ENCODE results near the gene WDR64.
A peak's percentile ranks its signal among the peaks of the same experiment; 100 is the strongest.
"Not testable (repeated sequence)": the region's sequence is repeated elsewhere in the genome, so short reads cannot be mapped to it uniquely, and the experiment has no call there.

The WDR64 gene

GRCh38 chr1:241703739-241704138 lies 51.7 kb downstream of the WDR64 start:
- not testable (repeated sequence) for DNase-seq

- DNase-seq = no peak
Measured at GRCh38 chr1:241706257-241706656, 54.2 kb downstream of the WDR64 start.

GRCh38 chr1:241706967-241707366 lies 54.9 kb downstream of the WDR64 start:
- DNase-seq = peak; percentile 44

DNA sequence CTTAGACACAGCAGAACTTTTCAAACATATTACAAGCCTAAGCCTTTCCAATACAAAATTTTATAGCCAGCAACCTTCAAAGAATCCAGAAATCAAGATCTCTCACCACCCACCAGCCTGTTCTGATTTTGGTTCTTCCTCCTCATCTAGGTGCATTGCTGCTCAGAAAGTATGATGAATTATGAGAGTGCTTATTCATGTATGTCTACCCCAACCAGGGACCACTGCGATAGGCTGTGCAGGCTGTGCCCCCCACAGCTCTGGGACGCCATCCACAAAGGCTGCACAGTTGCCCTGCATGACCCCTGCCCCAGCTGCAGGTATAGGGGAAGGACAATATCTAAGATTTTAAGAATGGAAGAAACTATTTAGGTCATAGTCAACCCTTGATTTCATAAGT lies 55.4 kb downstream of the WDR64 start:
- no peak for DNase-seq

DNA sequence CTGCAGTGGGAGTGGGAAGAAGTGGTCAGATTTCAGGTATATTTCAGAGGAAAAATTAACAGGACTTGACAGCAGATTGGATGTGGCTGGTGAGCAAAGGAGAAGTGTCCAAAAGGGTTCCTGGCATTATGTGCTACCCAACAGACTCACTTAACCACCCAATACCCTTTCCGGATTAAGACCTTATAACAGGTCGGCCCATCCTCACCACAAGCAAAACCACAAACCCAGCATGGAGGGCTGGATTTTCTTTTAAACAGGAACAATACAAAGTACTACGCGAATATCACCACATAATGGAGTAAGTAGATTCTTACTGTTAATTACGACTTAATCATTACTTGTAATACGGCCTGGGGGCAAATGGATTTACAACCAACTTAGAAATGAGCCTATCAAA lies 59.2 kb downstream of the WDR64 start:
- DNase-seq = no peak

- no peak for DNase-seq
Measured at GRCh38 chr1:241713316-241713715, 61.2 kb downstream of the WDR64 start.

- DNase-seq = no peak
Measured at GRCh38 chr1:241714321-241715218, 62.5 kb downstream of the WDR64 start.

GRCh38 chr1:241715435-241715834 lies 63.4 kb downstream of the WDR64 start:
- no peak for DNase-seq

DNA sequence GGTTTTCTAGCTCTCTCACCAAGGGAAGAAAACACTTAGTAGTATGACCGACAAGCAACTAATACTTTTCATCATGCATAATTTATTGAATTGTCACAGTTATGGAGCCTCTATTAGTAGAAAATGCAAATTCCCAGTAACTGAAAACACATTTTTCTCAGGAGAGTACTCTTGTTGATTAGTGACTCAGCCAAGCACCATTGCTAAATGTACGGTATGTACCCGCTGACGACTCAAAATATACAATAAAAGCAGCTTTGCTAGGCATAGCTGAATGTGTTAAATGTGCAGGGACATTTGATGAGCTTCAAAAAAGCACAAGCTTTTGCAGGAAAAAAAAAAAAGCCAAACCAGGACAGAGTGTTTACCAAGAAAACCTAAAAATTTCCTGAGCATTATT lies 63.9 kb downstream of the WDR64 start:
- no peak for DNase-seq

GRCh38 chr1:241716915-241717656 lies 65.0 kb downstream of the WDR64 start:
- no peak for DNase-seq

- no peak for DNase-seq
Measured at GRCh38 chr1:241717975-241718374, 65.9 kb downstream of the WDR64 start.

DNA sequence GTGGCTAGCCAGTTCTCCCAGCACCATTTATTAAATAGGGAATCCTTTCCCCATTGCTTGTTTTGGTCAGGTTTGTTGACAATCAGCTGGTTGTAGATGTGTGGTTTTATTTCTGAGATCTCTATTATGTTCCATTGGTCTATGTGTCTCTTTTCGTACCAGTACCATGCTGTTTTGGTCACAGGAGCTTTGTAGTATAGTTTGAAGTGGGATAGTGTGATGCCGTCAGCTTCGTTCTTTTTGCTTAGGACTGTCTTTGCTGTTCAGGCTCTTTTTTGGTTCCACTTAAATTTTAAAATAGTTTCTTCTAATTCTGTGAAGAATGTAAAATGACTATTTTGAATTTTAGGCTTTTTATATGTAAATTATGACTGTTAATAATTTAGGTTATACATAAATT lies 68.9 kb downstream of the WDR64 start:
- DNase-seq = no peak

DNA sequence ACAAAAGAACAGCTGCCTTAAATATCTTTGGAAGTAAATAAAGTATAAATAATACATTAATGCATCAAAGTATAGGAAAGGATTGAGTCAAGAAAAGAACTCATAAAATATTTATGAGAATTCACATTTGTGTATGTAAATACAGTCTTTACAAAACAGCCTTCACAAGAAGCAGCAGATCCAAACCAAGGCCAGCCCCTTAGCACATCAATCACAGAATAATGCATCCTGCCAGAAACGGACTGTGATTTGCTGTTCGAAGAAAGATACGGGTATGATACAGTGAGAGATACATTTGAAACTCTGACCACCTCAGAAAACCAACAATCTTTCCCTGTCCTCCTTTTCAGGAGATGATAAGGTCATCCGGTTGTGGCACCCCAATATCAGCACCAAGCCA lies 70.9 kb downstream of the WDR64 start:
- no peak for DNase-seq

DNA sequence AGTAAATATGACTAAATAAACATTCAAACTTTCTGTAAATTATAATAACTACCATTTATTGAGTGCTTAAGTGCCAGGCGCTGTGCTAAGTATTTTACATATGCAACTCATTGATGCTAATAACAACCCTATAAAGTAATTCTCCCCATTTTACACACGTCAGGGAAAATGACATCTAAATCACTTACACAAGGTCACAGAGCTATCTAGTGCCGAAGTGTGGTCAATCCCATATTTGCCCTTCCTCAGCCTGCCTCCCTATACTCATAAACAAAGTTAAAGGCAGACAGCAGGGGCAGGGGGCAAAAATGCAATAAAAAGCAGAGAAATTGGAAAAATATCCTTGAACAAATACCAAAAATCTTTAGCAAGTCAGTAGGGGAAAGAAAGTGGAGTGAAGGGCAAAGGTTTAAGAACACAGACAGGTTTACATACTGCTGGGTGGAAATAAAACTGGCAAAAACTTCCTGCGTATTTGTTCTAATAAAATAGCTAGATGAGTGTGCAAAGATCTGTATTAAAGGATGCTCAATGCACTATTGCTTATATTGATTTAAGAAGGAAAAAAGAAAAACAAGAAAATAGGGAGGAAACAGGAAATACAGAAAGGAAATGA lies 72.8 kb downstream of the WDR64 start:
- no peak for DNase-seq

GRCh38 chr1:241730031-241730430 lies 78.0 kb downstream of the WDR64 start:
- DNase-seq = no peak

DNA sequence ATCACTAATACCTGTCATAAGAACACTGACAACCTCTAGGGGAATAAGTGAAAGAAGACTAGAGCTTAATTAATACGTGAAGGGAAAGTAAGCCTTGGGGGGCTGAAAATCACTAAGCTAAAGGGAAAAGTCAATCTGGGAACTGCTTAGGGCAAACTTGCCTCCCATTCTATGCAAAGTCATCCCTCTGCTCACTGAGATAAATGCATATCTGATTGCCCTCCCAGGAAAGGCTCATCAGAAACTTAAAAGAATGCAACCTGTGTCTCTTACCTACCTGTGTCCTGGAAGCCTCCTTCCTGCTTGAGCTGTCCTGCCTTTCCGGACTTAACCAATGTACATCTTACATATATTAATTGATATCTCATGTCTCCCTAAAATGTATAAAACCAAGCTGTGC lies 81.8 kb downstream of the WDR64 start:
- no peak for DNase-seq

DNA sequence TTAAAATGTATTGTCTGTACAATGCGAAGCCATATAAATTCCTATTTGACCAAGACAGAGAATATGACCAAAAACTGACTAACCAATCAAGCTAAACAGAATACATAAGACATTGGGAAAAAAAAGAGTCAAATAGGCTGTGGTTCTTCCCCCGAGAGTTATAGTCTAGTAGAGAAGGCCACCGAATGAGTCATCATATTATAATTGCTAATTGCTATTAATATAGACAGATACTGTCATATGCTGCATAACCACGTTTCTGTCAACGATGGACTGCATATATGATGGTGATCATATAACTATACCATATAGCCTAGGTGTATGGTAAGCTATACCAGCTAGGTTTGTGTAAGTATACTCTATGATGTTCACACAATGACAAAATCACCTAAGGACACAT lies 82.5 kb downstream of the WDR64 start:
- DNase-seq = no peak

DNA sequence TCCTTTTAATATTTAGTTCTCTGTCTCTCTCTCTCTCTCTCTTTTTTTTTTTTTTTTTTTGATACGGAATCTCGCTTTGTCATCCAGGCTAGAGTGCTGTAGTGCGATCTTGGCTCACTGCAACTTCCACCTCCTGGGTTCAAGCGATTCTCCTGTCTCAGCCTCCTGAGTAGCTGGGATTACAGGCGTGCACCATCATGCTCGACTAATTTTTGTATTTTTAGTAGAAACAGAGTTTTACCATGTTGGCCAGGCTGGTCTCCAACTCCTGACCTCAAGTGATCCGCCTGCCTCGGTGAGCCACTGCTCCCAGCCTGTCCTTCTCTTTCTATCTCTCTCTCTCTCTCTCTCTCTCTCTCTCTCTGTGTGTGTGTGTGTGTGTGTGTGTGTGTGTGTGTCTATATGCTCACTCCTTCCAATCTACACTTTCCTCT lies 83.4 kb downstream of the WDR64 start:
- DNase-seq = not testable (repeated sequence)

- DNase-seq = no peak
Measured at GRCh38 chr1:241736387-241736786, 84.3 kb downstream of the WDR64 start.

- no peak for DNase-seq
Measured at GRCh38 chr1:241738284-241739078, 86.4 kb downstream of the WDR64 start.

GRCh38 chr1:241742084-241742483 lies 90.0 kb downstream of the WDR64 start:
- no peak for DNase-seq

GRCh38 chr1:241744591-241744990 lies 92.5 kb downstream of the WDR64 start:
- no peak for DNase-seq

DNA sequence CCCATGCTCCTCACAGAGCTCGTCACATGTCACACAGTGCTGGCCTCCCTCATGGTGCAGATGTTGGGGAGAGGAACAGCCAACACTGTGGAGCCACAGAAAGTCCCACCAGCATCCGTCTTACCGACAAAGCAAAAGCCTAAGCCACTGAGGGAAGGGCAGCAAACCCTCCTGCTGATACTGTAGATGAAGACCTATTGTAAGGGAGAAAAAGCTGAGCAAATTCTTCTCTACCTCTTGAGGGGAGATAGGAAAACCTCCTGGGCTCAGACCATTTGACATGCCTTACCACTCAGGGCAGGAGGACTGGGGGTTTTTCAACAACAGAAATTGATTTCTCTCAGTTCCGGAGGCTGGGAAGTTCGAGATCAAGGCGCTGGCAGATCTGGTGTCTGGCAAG lies 95.9 kb downstream of the WDR64 start:
- no peak for DNase-seq
